Measurements from ENCODE around the gene BARHL2. TPM values are rescaled to one million over a fixed set of nuclear protein-coding genes. Genes with fewer than 3 reads are reported as not detected.

BARHL2 gene
- total RNA-seq, 1 experiment from 2014 or later, result not detected

GRCh38 chr1:90724361-90724760 is 7.3 kb upstream of the BARHL2 start:
- no peak overlapping the region for H3K9ac ChIP-seq (ENCODE audit: low read length)
- H4K20me1 ChIP-seq (ENCODE audit: insufficient read depth), result no peaks in the 10 kb centered on the region
- TF ChIP-seq ZBTB33 (IDR thresholded peaks at IDR 0.05; ENCODE audit: extremely low read depth, insufficient replicate concordance, low read length) (no peak), POLR2AphosphoS5 (IDR thresholded peaks at IDR 0.05; ENCODE audit: low read depth, low read length) (no peak), ELF1 (IDR thresholded peaks at IDR 0.05; ENCODE audit: borderline replicate concordance, low read depth) (no peak), POLR2A (IDR thresholded peaks at IDR 0.05; ENCODE audit: borderline replicate concordance, extremely low read depth, insufficient read depth, insufficient read length) (no peak), JUND (IDR thresholded peaks at IDR 0.05) (no peak), SRF (IDR thresholded peaks at IDR 0.05; ENCODE audit: low read depth) (no peak), EZH2 (IDR thresholded peaks at IDR 0.05) (no peak), FOSL1 (IDR thresholded peaks at IDR 0.05; ENCODE audit: low read depth) (no peak)
- ATAC-seq, result no peak
- intact Hi-C loops (cut with micrococcal nuclease), result loop anchor here (5.0 to 10.0 kb wide), 3 partner anchors 298 to 590 kb away; partner anchors contain the start of gene ZNF644
- no peak overlapping the region for H2AFZ ChIP-seq (ENCODE audit: low read depth, low read length, poor library complexity, severe bottlenecking)
- no peaks in the 10 kb centered on the region for H3K9me3 ChIP-seq (ENCODE audit: control insufficient read depth in 1 of 2, insufficient read depth in 1 of 2, low read depth in 1 of 2, low read length in 2 of 2)
- no peak overlapping the region for H3K4me3 ChIP-seq (replicated peaks in 1 of 2; ENCODE audit: low read depth in 1 of 2, low read length in 2 of 2)
- CTCF ChIA-PET, result interaction anchor here (1.2 kb wide), 2 partner anchors 12 to 440 kb away, joined by 5 read pairs; no protein-coding TSS in a partner anchor
- H3K27ac ChIP-seq (ENCODE audit: low read depth, low read length), result no peak overlapping the region
- no peaks in the 10 kb centered on the region for H3K79me2 ChIP-seq (ENCODE audit: insufficient read depth, low read length)
- RAD21 ChIA-PET (ENCODE audit: low non-redundant PET in 1 of 2, low total read pairs in 2 of 2, uncharacterized antibody in 2 of 2, unreplicated experiment in 2 of 2), result no interaction called here
- no TSS peak for BruUV-seq (replicated peaks)
- DNase-seq (ENCODE audit: low read depth, low spot score), result no peak
- POLR2A ChIA-PET, result no interaction called here
- peaks cover 5% of the 10 kb centered on the region; the same call in 1 of the 2 replicates for H3K27me3 ChIP-seq (ENCODE audit: insufficient read depth, low read length)
- peaks cover 0 to 5% of the 10 kb centered on the region in 2 experiments; a peak in 1 of 4 replicates for H3K4me1 ChIP-seq (ENCODE audit: control insufficient read depth in 1 of 2, insufficient read depth in 2 of 2, low read length in 2 of 2)
- no peaks in the 10 kb centered on the region for H3K9me2 ChIP-seq (ENCODE audit: insufficient read depth)
- no peak overlapping the region for H3K4me2 ChIP-seq (ENCODE audit: low read length)
- no peaks in the 10 kb centered on the region for H3K36me3 ChIP-seq (ENCODE audit: control insufficient read depth in 1 of 2, insufficient read depth in 2 of 2, low read length in 2 of 2)
